H1 (cell line): ENCODE results near the gene FOSL2. TPM values are rescaled to one million over a fixed set of nuclear protein-coding genes. Genes with fewer than 3 reads are reported as not detected.

ENCODE experiments used
- CTCF ChIA-PET: fragments of 300-600 bp; sonication (Branson Sonifier 250); formaldehyde crosslinking; loops from one replicate; lab custom pipeline; 2021; ENCODE audit not compliant: partially characterized antibody; lab: Charles Lee
- POLR2A ChIA-PET: fragments of 300-600 bp; sonication (Branson Sonifier 250); formaldehyde crosslinking; loops from one replicate; lab custom pipeline; 2021; ENCODE audit warnings: inconsistent platforms; ENCODE audit not compliant: partially characterized antibody; lab: Charles Lee
- DNase-seq, 2 experiments: peaks; one replicate each; pipeline versions ENCODE4 v3.0.0 to v3.0.0-alpha.2; 2010 to 2022; ENCODE audit warnings: low spot score in 2 of 2, low read depth in 1 of 2, mixed read lengths in 1 of 2
- FAIRE-seq: peaks from 2 replicates; lab custom pipeline; 2011; peaks lifted over from hg19 to GRCh38; lab: Jason Lieb, UNC
- H2AFZ ChIP-seq: 2 replicates; pipeline ENCODE4 v1.8.1; 2012; ENCODE audit warnings: low read length, inconsistent platforms
- H2AK5ac ChIP-seq: 2 replicates; pipeline ENCODE4 v1.6.1; 2013; ENCODE audit warnings: low read depth, low read length
- H2BK120ac ChIP-seq: replicated peaks from 2 replicates; pipeline ENCODE3; 2013; ENCODE audit warnings: low read depth, low read length, inconsistent platforms
- H2BK12ac ChIP-seq: 2 replicates; pipeline ENCODE4 v1.6.1; 2013; ENCODE audit warnings: low read depth, low read length
- H2BK15ac ChIP-seq: 2 replicates; pipeline ENCODE4 v1.6.1; 2013; ENCODE audit warnings: low read length
- H2BK20ac ChIP-seq: 2 replicates; pipeline ENCODE4 v1.6.1; 2013; ENCODE audit warnings: low read length
- H2BK5ac ChIP-seq: 2 replicates; pipeline ENCODE4 v1.6.1; 2013; ENCODE audit warnings: low read depth, low read length
- H3K14ac ChIP-seq: 2 replicates; pipeline ENCODE4 v1.6.1; 2013; ENCODE audit warnings: inconsistent platforms; ENCODE audit not compliant: insufficient read length
- H3K18ac ChIP-seq: 2 replicates; pipeline ENCODE4 v1.6.1; 2013; ENCODE audit warnings: low read length; ENCODE audit errors: extremely low read depth
- H3K23ac ChIP-seq: 2 replicates; pipeline ENCODE4 v1.6.1; 2013; ENCODE audit warnings: inconsistent platforms; ENCODE audit not compliant: insufficient read length
- H3K23me2 ChIP-seq: 2 replicates; pipeline ENCODE4 v1.6.1; 2013; ENCODE audit warnings: low read depth, low read length
- H3K27ac ChIP-seq: 2 replicates; pipeline ENCODE4 v1.6.1; 2011; ENCODE audit warnings: low read depth, low read length, inconsistent platforms
- H3K27me3 ChIP-seq, 4 experiments: replicated peaks in 1 of 4; 1 replicate in 1 of 4; 2 replicates in 3 of 4; pipeline versions ENCODE4 v1.6.1 to v1.8.1; 2011 to 2013; ENCODE audit warnings: low read length in 3 of 4, mild to moderate bottlenecking in 3 of 4, inconsistent platforms in 2 of 4, mixed read lengths in 2 of 4, moderate library complexity in 1 of 4; ENCODE audit not compliant: control insufficient read depth in 3 of 4, insufficient read depth in 3 of 4; ENCODE audit errors: extremely low read depth in 1 of 4
- H3K36me3 ChIP-seq, 4 experiments: 2 replicates each; pipeline versions ENCODE4 v1.6.1 to v1.8.1; 2011 to 2013; ENCODE audit warnings: mild to moderate bottlenecking in 4 of 4, low read length in 3 of 4, moderate library complexity in 2 of 4, control low read depth in 1 of 4, inconsistent platforms in 1 of 4; ENCODE audit not compliant: insufficient read depth in 4 of 4, control insufficient read depth in 2 of 4
- H3K4ac ChIP-seq: replicated peaks from 2 replicates; pipeline ENCODE3; 2013; ENCODE audit warnings: low read length, low read depth, mixed read lengths, inconsistent platforms; ENCODE audit not compliant: insufficient read length
- H3K4me1 ChIP-seq, 4 experiments: replicated peaks in 1 of 4; 1 replicate in 1 of 4; 2 replicates in 3 of 4; pipeline versions ENCODE4 v1.6.1 to v1.8.1; 2011 to 2013; ENCODE audit warnings: low read length in 3 of 4, inconsistent platforms in 2 of 4, mixed read lengths in 1 of 4; ENCODE audit not compliant: insufficient read depth in 4 of 4, control insufficient read depth in 3 of 4
- H3K4me2 ChIP-seq, 2 experiments: 2 replicates each; pipeline versions ENCODE4 v1.6.1 to v1.8.1; 2011 to 2013; ENCODE audit warnings: low read depth in 2 of 2, low read length in 2 of 2, control low read depth in 1 of 2, inconsistent platforms in 1 of 2, mild to moderate bottlenecking in 1 of 2; ENCODE audit not compliant: insufficient read depth in 1 of 2
- H3K4me3 ChIP-seq, 4 experiments: fragments of 200-600, 300-600 bp in 1 of 4; sonication (generic), shearing (Covaris generic), sonication (Bioruptor Twin) in 1 of 4; 2 replicates each; pipeline versions ENCODE4 v1.5.1 to v1.8.1; 2011 to 2016; ENCODE audit warnings: low read length in 4 of 4, low read depth in 3 of 4, control low read depth in 2 of 4, inconsistent platforms in 2 of 4, mild to moderate bottlenecking in 2 of 4, mixed read lengths in 1 of 4, moderate library complexity in 1 of 4; ENCODE audit not compliant: insufficient read depth in 2 of 4; ENCODE audit errors: extremely low read depth in 1 of 4
- H3K56ac ChIP-seq: replicated peaks from 2 replicates; pipeline ENCODE3; 2013; ENCODE audit warnings: low read depth, mild to moderate bottlenecking, mixed read lengths, low read length, inconsistent platforms; ENCODE audit not compliant: insufficient read length
- H3K79me1 ChIP-seq: 2 replicates; pipeline ENCODE4 v1.6.1; 2013; ENCODE audit warnings: low read depth, low read length, control low read depth
- H3K79me2 ChIP-seq, 2 experiments: 2 replicates each; pipeline versions ENCODE4 v1.6.1 to v1.8.1; 2012 to 2013; ENCODE audit warnings: low read length in 2 of 2, mild to moderate bottlenecking in 2 of 2, inconsistent platforms in 1 of 2; ENCODE audit not compliant: insufficient read depth in 2 of 2, control insufficient read depth in 1 of 2
- H3K9ac ChIP-seq, 4 experiments: replicated peaks in 1 of 4; 1 replicate in 1 of 4; 2 replicates in 3 of 4; pipeline versions ENCODE4 v1.6.1 to v1.8.1; 2011 to 2013; ENCODE audit warnings: low read depth in 3 of 4, low read length in 3 of 4, control low read depth in 2 of 4, mild to moderate bottlenecking in 2 of 4, moderate library complexity in 2 of 4, inconsistent platforms in 1 of 4; ENCODE audit errors: extremely low read depth in 1 of 4
- H3K9me3 ChIP-seq, 2 experiments: 2 replicates each; pipeline versions ENCODE4 v1.6.1 to v1.8.1; 2012 to 2013; ENCODE audit warnings: mild to moderate bottlenecking in 2 of 2, moderate library complexity in 2 of 2, control low read depth in 1 of 2, inconsistent platforms in 1 of 2, low read depth in 1 of 2, low read length in 1 of 2, mixed read lengths in 1 of 2; ENCODE audit not compliant: insufficient read depth in 2 of 2
- H4K20me1 ChIP-seq, 2 experiments: replicated peaks in 1 of 2; 2 replicates each; pipeline versions ENCODE3 to v1.8.1; 2011 to 2013; ENCODE audit warnings: inconsistent platforms in 2 of 2, low read length in 2 of 2, mild to moderate bottlenecking in 1 of 2; ENCODE audit not compliant: insufficient read depth in 2 of 2, control insufficient read depth in 1 of 2
- H4K5ac ChIP-seq: 2 replicates; pipeline ENCODE4 v1.6.1; 2013; ENCODE audit warnings: low read length, low read depth, mixed read lengths, inconsistent platforms; ENCODE audit not compliant: insufficient read length
- H4K8ac ChIP-seq: 2 replicates; pipeline ENCODE4 v1.8.0; 2013; ENCODE audit warnings: mild to moderate bottlenecking, moderate library complexity, low read length, inconsistent platforms; ENCODE audit not compliant: insufficient read depth; ENCODE audit errors: extremely low read depth
- H4K91ac ChIP-seq: replicated peaks from 2 replicates; pipeline ENCODE3; 2013; ENCODE audit warnings: low read length, mixed read lengths, inconsistent platforms; ENCODE audit not compliant: insufficient read length
- HDAC6 ChIP-seq: IDR thresholded peaks from one replicate; pipeline ENCODE4 v1.7.1; 2012; ENCODE audit warnings: low read depth, mild to moderate bottlenecking, inconsistent platforms, low read length, moderate library complexity
- RAD21 ChIP-seq, 2 experiments: IDR thresholded peaks in 1 of 2; conservative IDR thresholded peaks in 1 of 2; 2 replicates each; pipeline ENCODE4 v1.6.1; 2011; ENCODE audit warnings: low read depth in 2 of 2, low read length in 2 of 2, improper control_type of control experiment in 1 of 2, inconsistent platforms in 1 of 2, mild to moderate bottlenecking in 1 of 2, moderate library complexity in 1 of 2
- SAP30 ChIP-seq: fragments of 300-600 bp; sonication (generic); IDR thresholded peaks from 2 replicates; pipeline ENCODE4 v1.7.1; 2012; ENCODE audit warnings: low read length, moderate library complexity, mild to moderate bottlenecking, inconsistent platforms; ENCODE audit not compliant: insufficient read depth, insufficient replicate concordance
- SUZ12 ChIP-seq: fragments of 200-600 bp; sonication (generic); IDR thresholded peaks from 2 replicates; pipeline ENCODE4 v1.6.1; 2012; ENCODE audit warnings: mild to moderate bottlenecking, inconsistent platforms, low read length, moderate library complexity, mixed read lengths
- WGBS, 2 experiments: shearing (Covaris generic) in 1 of 2; methylation state at CpG; one replicate each; pipeline versions ENCODE4 v1.1.6 to v1.1.7; 2013 to 2015; ENCODE audit warnings: low lambda C conversion rate in 2 of 2, mixed read lengths in 2 of 2, inconsistent platforms in 1 of 2, low coverage in 1 of 2, missing lambda C conversion rate in 1 of 2; ENCODE audit not compliant: insufficient replicate concordance in 2 of 2, insufficient coverage in 1 of 2, insufficient read length in 1 of 2; ENCODE audit errors: extremely low coverage in 1 of 2, missing lambda C conversion rate in 1 of 2; 5-methylcytosine and 5-hydroxymethylcytosine counted together
- polyA plus RNA-seq, 7 experiments: library from polyadenylated mRNA; depleted of rRNA in 3 of 7; stranded (reverse) in 5 of 7; unstranded in 2 of 7; fragments of >200 nt in 5 of 7; fragments of 200-250 nt in 2 of 7; gene quantifications; 1 replicate in 5 of 7; 2 replicates in 1 of 7; 4 replicates in 1 of 7; pipeline versions ENCODE4 v1.2.1 to v1.2.3, GENCODE V29; 2011 to 2013; ENCODE audit warnings: missing spikeins in 2 of 7, mixed read lengths in 2 of 7
- total RNA-seq: library from RNA; stranded (reverse); fragmentation: NEBNext Ultra II Directional; extraction: Animal tissue kit (Norgen Biotek cat#: 25700); gene quantifications from 2 replicates; pipeline ENCODE4 v1.2.1, GENCODE V29; 2021

Gene FOSL2
- total and polyA plus RNA-seq, 2 of the 8 experiments (the other 6 are each of a cell fraction or from before 2014, with no cell fraction given), result 1.5 to 4.5 TPM

DNA sequence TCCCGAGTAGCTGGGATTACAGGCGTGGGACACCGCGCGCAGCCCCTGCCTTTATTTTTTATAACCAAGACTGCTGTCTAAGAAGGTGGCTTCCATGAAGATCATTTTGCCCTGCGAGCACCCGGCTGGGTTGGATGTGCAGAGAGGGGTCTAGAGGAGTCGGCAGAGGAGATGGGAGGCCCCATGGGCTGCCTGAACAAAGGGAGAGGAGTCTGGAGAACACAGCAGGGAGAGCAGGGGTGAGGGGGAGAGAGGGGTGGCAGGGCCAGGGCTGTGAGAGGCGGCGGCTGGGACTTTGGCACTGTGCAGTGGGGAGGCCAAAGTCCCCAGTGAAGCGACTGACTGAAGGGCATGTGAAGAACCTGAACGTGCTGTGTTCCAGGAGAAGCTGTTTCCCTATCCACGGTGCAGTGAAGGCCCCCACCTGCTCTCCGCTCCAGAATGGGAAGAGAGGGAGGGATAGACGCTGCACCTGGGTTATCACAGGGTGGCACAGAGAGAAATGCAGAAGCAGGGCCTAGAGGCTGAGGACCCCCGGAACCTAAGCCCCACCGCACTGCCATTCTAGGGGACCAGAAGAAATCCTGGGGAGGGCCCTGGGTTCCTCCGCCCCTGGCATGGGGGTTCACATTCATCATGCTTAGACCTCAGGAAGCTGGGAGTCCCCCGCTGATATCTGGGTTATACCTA, 24.8 kb upstream of the FOSL2 start:
- POLR2A ChIA-PET, result no interaction called here
- FAIRE-seq (no peak), DNase-seq (no peak)
- no peak overlapping the region for H3K4ac ChIP-seq
- CTCF ChIA-PET, result no interaction called here
- no peaks in the 10 kb centered on the region for H3K36me3 ChIP-seq
- no peak overlapping the region; the same call in 1 of the 2 replicates for H4K8ac ChIP-seq
- H3K9me3 ChIP-seq, result no peaks in the 10 kb centered on the region
- no peak overlapping the region for H3K56ac ChIP-seq
- 92% methylated on average over 12 of the region's 19 CpGs; no CpG with 5 or more reads in 1 of the 2 experiments for WGBS, 2 experiments
- H3K27ac ChIP-seq, result no peak overlapping the region
- no peak overlapping the region for H3K18ac ChIP-seq
- H2AK5ac ChIP-seq, result no peak overlapping the region
- H2BK120ac ChIP-seq, result no peak overlapping the region
- no peaks in the 10 kb centered on the region for H3K23me2 ChIP-seq
- no peak overlapping the region for H3K4me2 ChIP-seq
- H3K4me1 ChIP-seq, result peaks cover 0 to 3% (median 0%) of the 10 kb centered on the region in 4 experiments; a peak in 1 of 7 replicates
- no peak overlapping the region for H3K14ac ChIP-seq
- no peak overlapping the region for H3K4me3 ChIP-seq
- no peak overlapping the region for H4K91ac ChIP-seq
- H2BK12ac ChIP-seq, result no peak overlapping the region
- H3K9ac ChIP-seq, result no peak overlapping the region
- H3K79me1 ChIP-seq, result no peaks in the 10 kb centered on the region
- H4K5ac ChIP-seq, result no peak overlapping the region
- H2AFZ ChIP-seq, result no peak overlapping the region
- H3K79me2 ChIP-seq, result no peaks in the 10 kb centered on the region
- no peak overlapping the region for H3K23ac ChIP-seq
- no peak overlapping the region for H2BK20ac ChIP-seq
- H3K27me3 ChIP-seq, result peaks cover 0 to 2% (median 0%) of the 10 kb centered on the region in 4 experiments; a peak in 1 of 7 replicates
- H2BK15ac ChIP-seq, result no peak overlapping the region
- no peak overlapping the region for H2BK5ac ChIP-seq
- H4K20me1 ChIP-seq, result no peaks in the 10 kb centered on the region
- TF ChIP-seq RAD21 (IDR thresholded peaks at IDR 0.05 in 1 of 2, conservative IDR thresholded peaks at IDR 0.05 in 1 of 2; ENCODE audit: low read depth in 2 of 2, low read length in 2 of 2) (no peak), SAP30 (no peak), HDAC6 (no peak), SUZ12 (no peak)
